K562 (cell line): ENCODE measurements around the gene FYTTD1. TPM values are rescaled to one million over a fixed set of nuclear protein-coding genes. Genes with fewer than 3 reads are reported as not detected.

ENCODE experiments used
- EWSR1 ChIP-seq: fragments of 450-650 bp; IDR thresholded peaks from 2 replicates; pipeline ENCODE4 v1.6.1; 2018; ENCODE audit warnings: borderline replicate concordance, mild to moderate bottlenecking, low read depth, moderate library complexity; ENCODE audit not compliant: partially characterized antibody
- HES1 ChIP-seq: fragments of 450-650 bp; IDR thresholded peaks from 2 replicates; pipeline ENCODE4 v1.6.1; 2016; ENCODE audit warnings: low read depth, mild to moderate bottlenecking, moderate library complexity
- HLTF ChIP-seq: fragments of 450-650 bp; IDR thresholded peaks from 2 replicates; pipeline ENCODE4 v1.6.1; 2016
- HNRNPH1 ChIP-seq: fragments of 200-400 bp; formaldehyde crosslinking; optimal IDR thresholded peaks from 2 replicates; pipeline ENCODE3; 2017; ENCODE audit warnings: low read depth, mild to moderate bottlenecking, low read length, moderate library complexity
- L3MBTL2 ChIP-seq: fragments of 450-650 bp; IDR thresholded peaks from 2 replicates; pipeline ENCODE4 v1.6.1; 2016; ENCODE audit warnings: mild to moderate bottlenecking, moderate library complexity
- MLX ChIP-seq, 2 experiments: fragments of 450-650 bp in 1 of 2; sonication (generic) in 1 of 2; formaldehyde crosslinking; conservative IDR thresholded peaks; 2 replicates each; pipeline versions ENCODE4 v1.4.0 to v1.8.1; 2020 to 2022; ENCODE audit warnings: mild to moderate bottlenecking in 1 of 2, missing genetic modification reagents in 1 of 2
- PTRF ChIP-seq: fragments of 450-650 bp; IDR thresholded peaks from 2 replicates; pipeline ENCODE4 v1.6.1; 2016; ENCODE audit warnings: mild to moderate bottlenecking, missing genetic modification characterization, missing compliant biosample characterization
- RAD21 ChIP-seq, 2 experiments: fragments of 250-450 bp in 1 of 2; fragments of 450-650 bp in 1 of 2; sonication (Bioruptor Pico) in 1 of 2; formaldehyde crosslinking in 1 of 2; IDR thresholded peaks in 1 of 2; conservative IDR thresholded peaks in 1 of 2; 2 replicates each; pipeline versions ENCODE4 v1.4.0 to v1.8.0; 2020 to 2022; ENCODE audit warnings: mild to moderate bottlenecking in 2 of 2, moderate library complexity in 1 of 2
- SMAD2 ChIP-seq: fragments of 150-350 bp; IDR thresholded peaks from 2 replicates; pipeline ENCODE4 v1.6.1; 2014; ENCODE audit warnings: low read depth, mild to moderate bottlenecking, low read length
- SMC3 ChIP-seq: conservative IDR thresholded peaks from 2 replicates; pipeline ENCODE4 v1.6.1; 2011; ENCODE audit warnings: low read depth, low read length, improper control_type of control experiment; ENCODE audit not compliant: insufficient read depth
- TFAM ChIP-seq: fragments of 250-450 bp; sonication (Bioruptor Pico); conservative IDR thresholded peaks from 2 replicates; pipeline ENCODE4 v1.5.0; 2021; ENCODE audit warnings: mild to moderate bottlenecking, moderate library complexity
- ZBTB17 ChIP-seq: fragments of 450-650 bp; formaldehyde crosslinking; IDR thresholded peaks from 2 replicates; pipeline ENCODE4 v1.4.0; 2020; ENCODE audit warnings: mild to moderate bottlenecking
- ZNF146 ChIP-seq: IDR thresholded peaks from one replicate; pipeline ENCODE4 v1.6.1; 2018; ENCODE audit warnings: missing compliant biosample characterization; ENCODE audit not compliant: unreplicated experiment
- ZNF316 ChIP-seq: fragments of 450-650 bp; IDR thresholded peaks from 2 replicates; pipeline ENCODE4 v1.6.1; 2016
- ZNF644 ChIP-seq: fragments of 200-800 bp; sonication (Bioruptor generic); IDR thresholded peaks from 2 replicates; pipeline ENCODE4 v1.6.1; 2016; ENCODE audit warnings: low read depth, missing genetic modification characterization, missing compliant biosample characterization
- ZNF76 ChIP-seq: fragments of 250-450 bp; sonication (Bioruptor Pico); IDR thresholded peaks from 2 replicates; pipeline ENCODE4 v1.4.0; 2020; ENCODE audit warnings: mild to moderate bottlenecking, moderate library complexity, borderline replicate concordance
- ZZZ3 ChIP-seq: fragments of 450-650 bp; IDR thresholded peaks from 2 replicates; pipeline ENCODE4 v1.6.1; 2016; ENCODE audit warnings: antibody characterized with exemption, mild to moderate bottlenecking, moderate library complexity
- polyA plus RNA-seq, 8 experiments: library from polyadenylated mRNA; depleted of rRNA in 4 of 8; stranded (reverse) in 5 of 8; unstranded in 3 of 8; fragments of >200 nt; fragmentation: Nextera tagmentation in 2 of 8; fragmentation: Illumina TruSeq in 1 of 8; extraction: Ambion mirVana in 2 of 8; extraction: Trizol in 1 of 8; gene quantifications; 2 replicates each; pipeline versions ENCODE4 v1.2.1 to v1.2.3, GENCODE V29; 2011 to 2014; ENCODE audit warnings: inconsistent platforms in 1 of 8, missing spikeins in 1 of 8
- total RNA-seq, 7 experiments: library from RNA; depleted of rRNA in 6 of 7; stranded (reverse); fragments of >200 nt in 6 of 7; fragmentation: Illumina TruSeq in 2 of 7; extraction: Trizol in 2 of 7; gene quantifications; 2 replicates each; pipeline versions ENCODE4 v1.2.1 to v1.2.3, GENCODE V29; 2011 to 2021; ENCODE audit warnings: low replicate concordance in 1 of 7
- TF ChIP-seq, protein P1 (sequence below): IDR thresholded peaks from 2 replicates; pipeline ENCODE4 v1.6.1; 2011; ENCODE audit warnings: borderline replicate concordance, low read depth, mild to moderate bottlenecking, moderate library complexity, low read length; ENCODE audit not compliant: insufficient read depth, poor library complexity, severe bottlenecking
- TF ChIP-seq, protein P2 (sequence below): fragments of 450-650 bp; IDR thresholded peaks from 2 replicates; pipeline ENCODE4 v1.6.1; 2017; ENCODE audit warnings: antibody characterized with exemption, mild to moderate bottlenecking

The FYTTD1 gene
- total and polyA plus RNA-seq, 9 of the 15 experiments (the other 6 are each of a cell fraction or from before 2014, with no cell fraction given) = 35.7 to 106 (median 76.3) TPM

DNA sequence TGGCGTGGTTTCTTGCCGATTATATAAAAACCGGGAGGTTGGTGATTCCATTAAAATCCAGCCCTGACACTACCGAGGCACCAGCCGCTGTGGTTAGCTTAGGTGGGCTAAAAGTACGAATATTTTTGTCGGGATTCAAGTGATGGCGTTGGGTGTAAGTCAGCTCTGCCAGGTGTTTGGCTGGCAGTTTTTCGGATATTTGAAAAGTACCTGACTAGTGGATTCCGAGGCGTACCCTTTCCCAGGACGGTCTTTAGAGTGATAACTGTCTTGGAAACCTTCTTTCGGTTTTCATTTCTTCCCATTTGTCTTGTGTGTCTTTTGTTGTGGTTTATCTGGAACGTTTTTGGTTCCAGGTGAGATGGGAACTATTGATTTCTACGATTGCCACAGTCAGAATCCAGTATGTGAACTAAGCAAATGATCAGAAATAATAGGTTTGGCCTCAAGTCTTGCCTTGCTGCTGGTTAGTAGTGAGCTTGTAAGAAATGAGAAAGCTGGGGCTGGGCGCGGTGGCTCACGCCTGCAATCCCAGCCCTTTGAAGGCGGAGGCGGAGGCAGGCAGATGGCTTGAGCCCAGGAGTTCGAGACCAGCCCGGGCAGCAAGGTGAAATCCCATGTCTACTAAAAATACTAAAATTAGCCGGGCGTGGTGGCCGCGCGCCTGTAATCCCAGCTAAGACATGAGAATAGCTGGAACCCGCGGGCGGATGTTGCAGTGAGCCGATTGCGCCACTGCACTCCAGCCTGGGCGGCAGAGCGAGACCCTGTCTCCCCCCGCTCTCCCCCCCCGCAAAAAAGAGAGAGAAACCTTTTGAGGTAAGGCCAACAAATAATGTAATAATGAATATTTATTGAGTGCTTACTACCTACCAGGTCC lies 1.4 kb downstream of the FYTTD1 start (continued):
- no peak for TF ChIP-seq ZBTB17 (CRISPR knock-in tag)
- TF ChIP-seq, protein P1, sequence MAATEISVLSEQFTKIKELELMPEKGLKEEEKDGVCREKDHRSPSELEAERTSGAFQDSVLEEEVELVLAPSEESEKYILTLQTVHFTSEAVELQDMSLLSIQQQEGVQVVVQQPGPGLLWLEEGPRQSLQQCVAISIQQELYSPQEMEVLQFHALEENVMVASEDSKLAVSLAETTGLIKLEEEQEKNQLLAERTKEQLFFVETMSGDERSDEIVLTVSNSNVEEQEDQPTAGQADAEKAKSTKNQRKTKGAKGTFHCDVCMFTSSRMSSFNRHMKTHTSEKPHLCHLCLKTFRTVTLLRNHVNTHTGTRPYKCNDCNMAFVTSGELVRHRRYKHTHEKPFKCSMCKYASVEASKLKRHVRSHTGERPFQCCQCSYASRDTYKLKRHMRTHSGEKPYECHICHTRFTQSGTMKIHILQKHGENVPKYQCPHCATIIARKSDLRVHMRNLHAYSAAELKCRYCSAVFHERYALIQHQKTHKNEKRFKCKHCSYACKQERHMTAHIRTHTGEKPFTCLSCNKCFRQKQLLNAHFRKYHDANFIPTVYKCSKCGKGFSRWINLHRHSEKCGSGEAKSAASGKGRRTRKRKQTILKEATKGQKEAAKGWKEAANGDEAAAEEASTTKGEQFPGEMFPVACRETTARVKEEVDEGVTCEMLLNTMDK = no peak
- TF ChIP-seq SMAD2 = no peak
- TF ChIP-seq HLTF = no peak
- no peak for TF ChIP-seq EWSR1
- TF ChIP-seq TFAM (CRISPR knock-in tag) = no peak
- TF ChIP-seq SMC3 = no peak
- no peak for TF ChIP-seq ZNF146 (CRISPR knock-in tag)
- TF ChIP-seq PTRF (tag) = no peak
- no peak for TF ChIP-seq HES1
- TF ChIP-seq ZZZ3 = no peak
- TF ChIP-seq ZNF316 = no peak
- TF ChIP-seq HNRNPH1 = no peak
- no peak for TF ChIP-seq ZNF644 (tag)
- TF ChIP-seq ZNF76 (CRISPR knock-in tag) = no peak
- no peak for TF ChIP-seq MLX (CRISPR knock-in tag; conservative IDR thresholded peaks at IDR 0.05)
- TF ChIP-seq, protein P2, sequence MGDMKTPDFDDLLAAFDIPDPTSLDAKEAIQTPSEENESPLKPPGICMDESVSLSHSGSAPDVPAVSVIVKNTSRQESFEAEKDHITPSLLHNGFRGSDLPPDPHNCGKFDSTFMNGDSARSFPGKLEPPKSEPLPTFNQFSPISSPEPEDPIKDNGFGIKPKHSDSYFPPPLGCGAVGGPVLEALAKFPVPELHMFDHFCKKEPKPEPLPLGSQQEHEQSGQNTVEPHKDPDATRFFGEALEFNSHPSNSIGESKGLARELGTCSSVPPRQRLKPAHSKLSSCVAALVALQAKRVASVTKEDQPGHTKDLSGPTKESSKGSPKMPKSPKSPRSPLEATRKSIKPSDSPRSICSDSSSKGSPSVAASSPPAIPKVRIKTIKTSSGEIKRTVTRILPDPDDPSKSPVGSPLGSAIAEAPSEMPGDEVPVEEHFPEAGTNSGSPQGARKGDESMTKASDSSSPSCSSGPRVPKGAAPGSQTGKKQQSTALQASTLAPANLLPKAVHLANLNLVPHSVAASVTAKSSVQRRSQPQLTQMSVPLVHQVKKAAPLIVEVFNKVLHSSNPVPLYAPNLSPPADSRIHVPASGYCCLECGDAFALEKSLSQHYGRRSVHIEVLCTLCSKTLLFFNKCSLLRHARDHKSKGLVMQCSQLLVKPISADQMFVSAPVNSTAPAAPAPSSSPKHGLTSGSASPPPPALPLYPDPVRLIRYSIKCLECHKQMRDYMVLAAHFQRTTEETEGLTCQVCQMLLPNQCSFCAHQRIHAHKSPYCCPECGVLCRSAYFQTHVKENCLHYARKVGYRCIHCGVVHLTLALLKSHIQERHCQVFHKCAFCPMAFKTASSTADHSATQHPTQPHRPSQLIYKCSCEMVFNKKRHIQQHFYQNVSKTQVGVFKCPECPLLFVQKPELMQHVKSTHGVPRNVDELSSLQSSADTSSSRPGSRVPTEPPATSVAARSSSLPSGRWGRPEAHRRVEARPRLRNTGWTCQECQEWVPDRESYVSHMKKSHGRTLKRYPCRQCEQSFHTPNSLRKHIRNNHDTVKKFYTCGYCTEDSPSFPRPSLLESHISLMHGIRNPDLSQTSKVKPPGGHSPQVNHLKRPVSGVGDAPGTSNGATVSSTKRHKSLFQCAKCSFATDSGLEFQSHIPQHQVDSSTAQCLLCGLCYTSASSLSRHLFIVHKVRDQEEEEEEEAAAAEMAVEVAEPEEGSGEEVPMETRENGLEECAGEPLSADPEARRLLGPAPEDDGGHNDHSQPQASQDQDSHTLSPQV = no peak
- no peak for TF ChIP-seq RAD21 (CRISPR knock-in tag; conservative IDR thresholded peaks at IDR 0.05 in 1 of 2, IDR thresholded peaks at IDR 0.05 in 1 of 2)
- TF ChIP-seq L3MBTL2 = no peak
